Upper lobe of right lung (tissue), 1 donor: ENCODE measurements around the gene SOX12. TPM values are rescaled to one million over a fixed set of nuclear protein-coding genes. Genes with fewer than 3 reads are reported as not detected.

Experiments used
- ATAC-seq: fragments of 200-7000 bp; cut with Tn5 transposase; one replicate; pipeline ENCODE4 v1.9.1; 2020; ENCODE audit warnings: mild to moderate bottlenecking, moderate library complexity
- DNase-seq: peaks from one replicate; pipeline ENCODE4 v3.0.0-alpha.2; 2020
- H3K27ac ChIP-seq: fragments of 200-600 bp; one replicate; pipeline ENCODE4 v1.8.0; 2022
- H3K27me3 ChIP-seq: fragments of 200-600 bp; one replicate; pipeline ENCODE4 v1.8.0; 2022; ENCODE audit warnings: mild to moderate bottlenecking
- H3K36me3 ChIP-seq: fragments of 200-600 bp; one replicate; pipeline ENCODE4 v1.8.0; 2022
- H3K4me1 ChIP-seq: fragments of 200-600 bp; one replicate; pipeline ENCODE4 v1.8.0; 2022
- H3K4me3 ChIP-seq: fragments of 200-600 bp; one replicate; pipeline ENCODE4 v1.8.0; 2022; ENCODE audit warnings: mild to moderate bottlenecking
- H3K9me3 ChIP-seq: fragments of 200-600 bp; one replicate; pipeline ENCODE4 v1.8.0; 2022
- intact Hi-C: fragments of 100-400 bp; cut with DNase I; formaldehyde crosslinking; loops from one replicate; pipeline ENCODE4 v1.11.0; 2022
- total RNA-seq: library from RNA; stranded (reverse); fragmentation: NEBNext Ultra II Directional; extraction: Animal tissue kit (Norgen Biotek cat#: 25700); gene quantifications from one replicate; pipeline ENCODE4 v1.2.1, GENCODE V29; 2021
- TF ChIP-seq, protein P1 (sequence below): fragments of 200-600 bp; IDR thresholded peaks from one replicate; pipeline ENCODE4 v1.8.0; 2022; ENCODE audit warnings: antibody characterized with exemption
- donor health status: DM: no; HTN: yes; CAD: no; lungs with severe emphysema.

SOX12 gene
- total RNA-seq, 1 donor from 2014 or later, result 8.4 TPM

- peak; percentile 98 for ATAC-seq
- intact Hi-C loops, result no loop called here
- peaks cover 18% of the 10 kb centered on the region for H3K4me1 ChIP-seq
- H3K9me3 ChIP-seq, result no peaks in the 10 kb centered on the region
- DNase-seq, result peak; percentile 98
- no peaks in the 10 kb centered on the region for H3K27me3 ChIP-seq
- TF ChIP-seq, protein P1, sequence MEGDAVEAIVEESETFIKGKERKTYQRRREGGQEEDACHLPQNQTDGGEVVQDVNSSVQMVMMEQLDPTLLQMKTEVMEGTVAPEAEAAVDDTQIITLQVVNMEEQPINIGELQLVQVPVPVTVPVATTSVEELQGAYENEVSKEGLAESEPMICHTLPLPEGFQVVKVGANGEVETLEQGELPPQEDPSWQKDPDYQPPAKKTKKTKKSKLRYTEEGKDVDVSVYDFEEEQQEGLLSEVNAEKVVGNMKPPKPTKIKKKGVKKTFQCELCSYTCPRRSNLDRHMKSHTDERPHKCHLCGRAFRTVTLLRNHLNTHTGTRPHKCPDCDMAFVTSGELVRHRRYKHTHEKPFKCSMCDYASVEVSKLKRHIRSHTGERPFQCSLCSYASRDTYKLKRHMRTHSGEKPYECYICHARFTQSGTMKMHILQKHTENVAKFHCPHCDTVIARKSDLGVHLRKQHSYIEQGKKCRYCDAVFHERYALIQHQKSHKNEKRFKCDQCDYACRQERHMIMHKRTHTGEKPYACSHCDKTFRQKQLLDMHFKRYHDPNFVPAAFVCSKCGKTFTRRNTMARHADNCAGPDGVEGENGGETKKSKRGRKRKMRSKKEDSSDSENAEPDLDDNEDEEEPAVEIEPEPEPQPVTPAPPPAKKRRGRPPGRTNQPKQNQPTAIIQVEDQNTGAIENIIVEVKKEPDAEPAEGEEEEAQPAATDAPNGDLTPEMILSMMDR, result peak; percentile 51
- H3K27ac ChIP-seq, result peak within 1 kb of the TSS; percentile 89
- H3K4me3 ChIP-seq, result peak within 1 kb of the TSS; percentile 75
- H3K36me3 ChIP-seq, result no peaks in the 10 kb centered on the region
These were observed 35.1 kb upstream of the SOX12 start, which contains the start of gene C20orf96 for GRCh38 chr20:290084-290831. Gene C20orf96 (minus strand): TSS chr20:290750. CDS start chr20:290610, 140 bp downstream.

- ATAC-seq (no peak), DNase-seq (no peak)
- intact Hi-C loops, result no loop called here
- TF ChIP-seq, protein P1, result no peak
- H3K4me1 ChIP-seq, result peaks cover 28% of the 10 kb centered on the region
- no peak overlapping the region for H3K27ac ChIP-seq
- H3K27me3 ChIP-seq, result no peaks in the 10 kb centered on the region
- no peaks in the 10 kb centered on the region for H3K9me3 ChIP-seq
- no peaks in the 10 kb centered on the region for H3K36me3 ChIP-seq
- no peak overlapping the region for H3K4me3 ChIP-seq
These were observed 30.8 kb upstream of the SOX12 start for GRCh38 chr20:294602-295001.

DNA sequence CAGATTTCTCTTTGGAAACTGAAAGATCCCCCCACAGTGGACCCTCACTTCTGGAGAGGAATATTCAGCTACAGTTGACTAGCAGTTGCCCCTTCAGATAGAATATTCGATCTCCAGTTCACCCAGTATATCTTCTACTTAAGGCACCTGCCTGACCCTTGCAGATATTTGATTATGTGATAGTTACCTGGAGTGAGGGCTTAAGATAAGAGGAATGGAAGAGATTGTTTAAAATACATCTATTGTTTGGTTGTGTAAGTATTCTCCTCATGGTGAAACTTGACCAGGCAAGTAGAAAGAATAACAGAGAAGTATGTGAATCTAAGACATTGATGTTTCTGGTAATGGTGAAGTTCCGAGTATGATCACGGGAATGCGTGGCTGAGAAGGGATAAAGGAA is 29.5 kb upstream of the SOX12 start:
- Histone ChIP-seq H3K27ac (no peak overlapping the region), H3K36me3 (no peaks in the 10 kb centered on the region), H3K4me1 (peaks cover 34% of the 10 kb centered on the region), H3K27me3 (no peaks in the 10 kb centered on the region), H3K9me3 (no peaks in the 10 kb centered on the region), H3K4me3 (no peak overlapping the region)
- intact Hi-C loops, result no loop called here
- no peak for DNase-seq
- TF ChIP-seq, protein P1, result no peak
- no peak for ATAC-seq

- Histone ChIP-seq H3K4me3 (peak within 1 kb of the TSS; percentile 93), H3K4me1 (peaks cover 31% of the 10 kb centered on the region), H3K27me3 (no peaks in the 10 kb centered on the region), H3K36me3 (no peaks in the 10 kb centered on the region), H3K9me3 (no peaks in the 10 kb centered on the region), H3K27ac (peak within 1 kb of the TSS; percentile 99)
- intact Hi-C loops, result no loop called here
- ATAC-seq (peak; percentile 90), DNase-seq (peak; percentile 96)
- TF ChIP-seq, protein P1, result peak; percentile 12
These were observed 28.0 kb upstream of the SOX12 start, which contains the start of gene ZCCHC3 for GRCh38 chr20:297098-297924. Gene ZCCHC3 (plus strand): TSS chr20:297570. CDS start chr20:297587, 17 bp downstream.

- no peaks in the 10 kb centered on the region for H3K9me3 ChIP-seq
- intact Hi-C loops, result no loop called here
- peak overlapping the region; percentile 93 for H3K4me3 ChIP-seq
- H3K27me3 ChIP-seq, result no peaks in the 10 kb centered on the region
- ATAC-seq (peak; percentile 75), DNase-seq (peak; percentile 89)
- no peaks in the 10 kb centered on the region for H3K36me3 ChIP-seq
- TF ChIP-seq, protein P1, result no peak
- H3K4me1 ChIP-seq, result peaks cover 31% of the 10 kb centered on the region
- H3K27ac ChIP-seq, result peak overlapping the region; percentile 99
These were observed 27.2 kb upstream of the SOX12 start for GRCh38 chr20:297925-298775.
